ENCODE measurements around the gene PPP6R3. TPM values are rescaled to one million over a fixed set of nuclear protein-coding genes. Genes with fewer than 3 reads are reported as not detected.
A peak's percentile ranks its signal among the peaks of the same experiment; 100 is the strongest.

Gene PPP6R3
- polyA plus RNA-seq, 2 donors: 23.0 to 24.8 TPM

DNA sequence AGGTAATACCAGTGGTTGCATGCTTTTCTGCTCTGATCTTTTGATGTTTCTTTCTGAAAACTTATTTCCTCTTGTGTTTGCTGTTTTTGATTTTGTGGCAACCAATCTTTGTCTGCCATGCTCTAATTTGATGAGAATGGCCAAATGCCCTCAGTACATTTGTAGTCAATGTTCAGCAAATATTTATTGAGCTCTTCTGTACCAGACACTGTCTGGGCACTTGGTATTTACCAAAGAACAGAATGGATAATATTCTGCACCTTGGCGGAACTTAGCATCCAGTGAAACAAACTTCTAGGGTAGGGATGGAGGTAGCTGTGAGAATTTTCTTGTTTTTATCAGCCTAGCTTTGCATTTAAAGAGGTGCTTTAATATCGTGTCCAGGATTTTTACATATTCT is 19.6 kb downstream of the PPP6R3 start:
- Histone ChIP-seq H3K4me1 (ENCODE audit: control insufficient read depth in 2 of 2, insufficient read depth in 2 of 2, low read length in 1 of 2) (peaks cover 0 to 2% of the 10 kb centered on the region in 2 donors), H3K27ac (ENCODE audit: low read depth in 2 of 2, low read length in 1 of 2) (no peak overlapping the region), H3K4me3 (ENCODE audit: low read depth in 1 of 2, low read length in 2 of 2) (no peak overlapping the region), H3K36me3 (ENCODE audit: control insufficient read depth in 2 of 2, insufficient read depth in 2 of 2, low read length in 1 of 2) (no peaks in the 10 kb centered on the region), H3K27me3 (ENCODE audit: control insufficient read depth in 1 of 2, insufficient read depth in 2 of 2, low read length in 2 of 2) (no peaks in the 10 kb centered on the region), H3K9me3 (ENCODE audit: control insufficient read depth in 2 of 2, insufficient read depth in 1 of 2, low read depth in 1 of 2, low read length in 1 of 2) (no peaks in the 10 kb centered on the region)
- 77 to 83% methylated on average over 2 of the region's 2 CpGs for WGBS, 2 donors

- WGBS, 2 donors: 37 to 39% methylated on average over 3 of the region's 3 CpGs
- Histone ChIP-seq H3K27ac (ENCODE audit: low read depth in 2 of 2, low read length in 1 of 2) (peak overlapping the region; percentile 1 to 49), H3K4me1 (ENCODE audit: control insufficient read depth in 2 of 2, insufficient read depth in 2 of 2, low read length in 1 of 2) (peaks cover 0 to 2% of the 10 kb centered on the region in 2 donors), H3K4me3 (ENCODE audit: low read depth in 1 of 2, low read length in 2 of 2) (no peak overlapping the region), H3K27me3 (ENCODE audit: control insufficient read depth in 1 of 2, insufficient read depth in 2 of 2, low read length in 2 of 2) (no peaks in the 10 kb centered on the region), H3K9me3 (ENCODE audit: control insufficient read depth in 2 of 2, insufficient read depth in 1 of 2, low read depth in 1 of 2, low read length in 1 of 2) (no peaks in the 10 kb centered on the region), H3K36me3 (ENCODE audit: control insufficient read depth in 2 of 2, insufficient read depth in 2 of 2, low read length in 1 of 2) (no peaks in the 10 kb centered on the region)
Observed at GRCh38 chr11:68480852-68481510, 20.4 kb downstream of the PPP6R3 start.

DNA sequence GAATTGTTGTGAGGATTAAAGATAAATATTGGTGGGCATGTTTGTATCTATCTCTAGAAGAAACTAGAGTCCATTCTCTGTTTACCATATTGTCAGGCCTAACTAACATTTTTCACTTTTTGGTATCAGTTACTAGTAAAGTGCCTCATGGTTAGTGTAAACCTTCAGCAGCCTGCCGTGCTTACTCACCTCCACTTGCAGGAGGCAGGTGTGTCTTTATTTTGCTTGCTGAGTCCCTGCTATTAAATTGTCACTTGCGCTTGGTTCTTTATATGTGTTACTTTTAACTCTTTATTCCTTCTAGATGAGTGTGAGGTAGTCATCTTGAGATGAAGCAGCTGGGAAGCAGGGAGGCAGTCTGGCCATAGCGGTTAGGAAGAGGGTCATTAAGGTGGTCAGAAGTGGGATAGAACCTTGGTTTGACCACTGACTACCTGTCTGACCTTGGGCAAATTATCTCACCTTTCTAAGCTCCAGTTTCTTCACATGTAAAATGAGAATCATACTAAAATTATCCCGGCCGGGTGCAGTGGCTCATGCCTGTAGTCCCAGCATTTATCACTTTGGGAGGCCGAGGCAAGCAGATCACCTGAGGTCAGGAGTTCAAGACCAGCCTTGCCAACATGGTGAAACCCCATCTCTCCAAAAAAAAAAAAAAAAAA is 21.2 kb downstream of the PPP6R3 start:
- Histone ChIP-seq H3K27me3 (ENCODE audit: control insufficient read depth in 1 of 2, insufficient read depth in 2 of 2, low read length in 2 of 2) (no peaks in the 10 kb centered on the region), H3K36me3 (ENCODE audit: control insufficient read depth in 2 of 2, insufficient read depth in 2 of 2, low read length in 1 of 2) (no peaks in the 10 kb centered on the region), H3K9me3 (ENCODE audit: control insufficient read depth in 2 of 2, insufficient read depth in 1 of 2, low read depth in 1 of 2, low read length in 1 of 2) (no peaks in the 10 kb centered on the region), H3K4me1 (ENCODE audit: control insufficient read depth in 2 of 2, insufficient read depth in 2 of 2, low read length in 1 of 2) (peaks cover 0 to 2% of the 10 kb centered on the region in 2 donors), H3K27ac (ENCODE audit: low read depth in 2 of 2, low read length in 1 of 2) (peak overlapping the region in 1 of 2 donors; percentile 33), H3K4me3 (ENCODE audit: low read depth in 1 of 2, low read length in 2 of 2) (no peak overlapping the region)
- 74 to 79% methylated on average over 6 of the region's 6 CpGs for WGBS, 2 donors

- no peak overlapping the region for H3K27ac ChIP-seq (ENCODE audit: low read depth in 2 of 2, low read length in 1 of 2)
- 97 to 100% methylated on average over 1 of the region's 1 CpG for WGBS, 2 donors
- no peaks in the 10 kb centered on the region for H3K27me3 ChIP-seq (ENCODE audit: control insufficient read depth in 1 of 2, insufficient read depth in 2 of 2, low read length in 2 of 2)
- no peaks in the 10 kb centered on the region for H3K9me3 ChIP-seq (ENCODE audit: control insufficient read depth in 2 of 2, insufficient read depth in 1 of 2, low read depth in 1 of 2, low read length in 1 of 2)
- H3K36me3 ChIP-seq (ENCODE audit: control insufficient read depth in 2 of 2, insufficient read depth in 2 of 2, low read length in 1 of 2): no peaks in the 10 kb centered on the region
- H3K4me3 ChIP-seq (ENCODE audit: low read depth in 1 of 2, low read length in 2 of 2): no peak overlapping the region
- peaks cover 0 to 3% of the 10 kb centered on the region in 2 donors for H3K4me1 ChIP-seq (ENCODE audit: control insufficient read depth in 2 of 2, insufficient read depth in 2 of 2, low read length in 1 of 2)
Observed at GRCh38 chr11:68488623-68489022, 28.1 kb downstream of the PPP6R3 start.

DNA sequence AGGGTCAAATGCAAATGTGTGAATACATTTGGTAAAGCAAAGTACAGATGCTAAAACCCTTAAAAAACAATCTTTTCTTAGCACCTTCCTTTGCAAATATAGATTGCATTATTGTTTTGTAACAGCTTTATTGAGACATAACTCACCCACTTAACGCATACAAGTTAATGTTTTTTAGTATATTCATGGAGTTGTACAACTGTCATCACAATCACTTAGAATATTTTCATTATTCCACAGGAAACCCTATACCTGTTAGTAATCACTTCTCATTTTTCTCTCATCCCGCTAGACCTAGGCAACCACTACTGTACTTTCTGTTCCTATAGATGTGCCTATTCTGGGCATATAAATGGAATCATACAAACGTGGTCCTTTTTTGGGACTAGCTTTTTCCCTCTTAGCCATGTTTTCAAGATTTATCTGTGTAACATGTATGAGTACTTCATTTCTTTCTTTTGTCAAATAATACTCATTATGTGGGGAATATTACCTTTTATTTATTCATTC is 34.7 kb downstream of the PPP6R3 start:
- Histone ChIP-seq H3K27me3 (ENCODE audit: control insufficient read depth in 1 of 2, insufficient read depth in 2 of 2, low read length in 2 of 2) (no peaks in the 10 kb centered on the region), H3K4me3 (ENCODE audit: low read depth in 1 of 2, low read length in 2 of 2) (no peak overlapping the region), H3K36me3 (ENCODE audit: control insufficient read depth in 2 of 2, insufficient read depth in 2 of 2, low read length in 1 of 2) (no peaks in the 10 kb centered on the region), H3K4me1 (ENCODE audit: control insufficient read depth in 2 of 2, insufficient read depth in 2 of 2, low read length in 1 of 2) (peaks cover 0 to 3% of the 10 kb centered on the region in 2 donors), H3K27ac (ENCODE audit: low read depth in 2 of 2, low read length in 1 of 2) (no peak overlapping the region), H3K9me3 (ENCODE audit: control insufficient read depth in 2 of 2, insufficient read depth in 1 of 2, low read depth in 1 of 2, low read length in 1 of 2) (no peaks in the 10 kb centered on the region)
- 68 to 72% methylated on average over 3 of the region's 3 CpGs for WGBS, 2 donors

- Histone ChIP-seq H3K9me3 (ENCODE audit: control insufficient read depth in 2 of 2, insufficient read depth in 1 of 2, low read depth in 1 of 2, low read length in 1 of 2) (no peaks in the 10 kb centered on the region), H3K36me3 (ENCODE audit: control insufficient read depth in 2 of 2, insufficient read depth in 2 of 2, low read length in 1 of 2) (no peaks in the 10 kb centered on the region), H3K4me1 (ENCODE audit: control insufficient read depth in 2 of 2, insufficient read depth in 2 of 2, low read length in 1 of 2) (peaks cover 0 to 3% of the 10 kb centered on the region in 2 donors), H3K4me3 (ENCODE audit: low read depth in 1 of 2, low read length in 2 of 2) (no peak overlapping the region), H3K27ac (ENCODE audit: low read depth in 2 of 2, low read length in 1 of 2) (no peak overlapping the region), H3K27me3 (ENCODE audit: control insufficient read depth in 1 of 2, insufficient read depth in 2 of 2, low read length in 2 of 2) (no peaks in the 10 kb centered on the region)
- 83 to 86% methylated on average over 3 of the region's 3 CpGs for WGBS, 2 donors
Observed at GRCh38 chr11:68495872-68496271, 35.3 kb downstream of the PPP6R3 start.

- no peaks in the 10 kb centered on the region for H3K36me3 ChIP-seq (ENCODE audit: control insufficient read depth in 2 of 2, insufficient read depth in 2 of 2, low read length in 1 of 2)
- no peak overlapping the region for H3K4me3 ChIP-seq (ENCODE audit: low read depth in 1 of 2, low read length in 2 of 2)
- H3K27me3 ChIP-seq (ENCODE audit: control insufficient read depth in 1 of 2, insufficient read depth in 2 of 2, low read length in 2 of 2): no peaks in the 10 kb centered on the region
- H3K4me1 ChIP-seq (ENCODE audit: control insufficient read depth in 2 of 2, insufficient read depth in 2 of 2, low read length in 1 of 2): peaks cover 0 to 3% of the 10 kb centered on the region in 2 donors
- no peak overlapping the region for H3K27ac ChIP-seq (ENCODE audit: low read depth in 2 of 2, low read length in 1 of 2)
- WGBS, 2 donors: 57 to 79% methylated on average over 2 of the region's 2 CpGs
- no peaks in the 10 kb centered on the region for H3K9me3 ChIP-seq (ENCODE audit: control insufficient read depth in 2 of 2, insufficient read depth in 1 of 2, low read depth in 1 of 2, low read length in 1 of 2)
Observed at GRCh38 chr11:68497761-68498160, 37.2 kb downstream of the PPP6R3 start.

GRCh38 chr11:68498321-68498720 is 37.8 kb downstream of the PPP6R3 start:
- Histone ChIP-seq H3K27ac (ENCODE audit: low read depth in 2 of 2, low read length in 1 of 2) (no peak overlapping the region), H3K36me3 (ENCODE audit: control insufficient read depth in 2 of 2, insufficient read depth in 2 of 2, low read length in 1 of 2) (no peaks in the 10 kb centered on the region), H3K27me3 (ENCODE audit: control insufficient read depth in 1 of 2, insufficient read depth in 2 of 2, low read length in 2 of 2) (no peaks in the 10 kb centered on the region), H3K4me3 (ENCODE audit: low read depth in 1 of 2, low read length in 2 of 2) (no peak overlapping the region), H3K9me3 (ENCODE audit: control insufficient read depth in 2 of 2, insufficient read depth in 1 of 2, low read depth in 1 of 2, low read length in 1 of 2) (no peaks in the 10 kb centered on the region), H3K4me1 (ENCODE audit: control insufficient read depth in 2 of 2, insufficient read depth in 2 of 2, low read length in 1 of 2) (peaks cover 2 to 5% of the 10 kb centered on the region in 2 donors)
- WGBS, 2 donors: 32 to 40% methylated on average over 2 of the region's 2 CpGs

- Histone ChIP-seq H3K9me3 (ENCODE audit: control insufficient read depth in 2 of 2, insufficient read depth in 1 of 2, low read depth in 1 of 2, low read length in 1 of 2) (no peaks in the 10 kb centered on the region), H3K4me3 (ENCODE audit: low read depth in 1 of 2, low read length in 2 of 2) (no peak overlapping the region), H3K27ac (ENCODE audit: low read depth in 2 of 2, low read length in 1 of 2) (peak overlapping the region in 1 of 2 donors; percentile 6), H3K4me1 (ENCODE audit: control insufficient read depth in 2 of 2, insufficient read depth in 2 of 2, low read length in 1 of 2) (peaks cover 2 to 9% of the 10 kb centered on the region in 2 donors), H3K27me3 (ENCODE audit: control insufficient read depth in 1 of 2, insufficient read depth in 2 of 2, low read length in 2 of 2) (no peaks in the 10 kb centered on the region), H3K36me3 (ENCODE audit: control insufficient read depth in 2 of 2, insufficient read depth in 2 of 2, low read length in 1 of 2) (no peaks in the 10 kb centered on the region)
- 62 to 66% methylated on average over 11 of the region's 11 CpGs for WGBS, 2 donors
Observed at GRCh38 chr11:68498903-68499883, 38.6 kb downstream of the PPP6R3 start.
